Psoas muscle (tissue), 8 donors: ENCODE data around the gene POLR2J. TPM values are rescaled to one million over a fixed set of nuclear protein-coding genes. Genes with fewer than 3 reads are reported as not detected.
"Not testable (repeated sequence)": the region's sequence is repeated elsewhere in the genome, so short reads cannot be mapped to it uniquely, and the experiment has no call there.

Experiments
- ATAC-seq, 4 donors: fragments of 200-7000 bp; cut with Tn5 transposase; one replicate each; pipeline ENCODE4 v1.9.1; 2020; ENCODE audit warnings: moderate library complexity in 3 of 4, mild to moderate bottlenecking in 2 of 4
- DNase-seq, 2 donors: peaks; one replicate each; pipeline ENCODE4 v3.0.0-alpha.2; 2020
- H3K27ac ChIP-seq: fragments of 200-600 bp; one replicate; pipeline ENCODE4 v1.8.0; 2022
- H3K27me3 ChIP-seq, 3 donors: fragments of 200-600 bp in 1 of 3; one replicate each; pipeline versions ENCODE4 v1.6.1 to v1.8.0; 2013 to 2022; ENCODE audit warnings: low read length in 2 of 3, mild to moderate bottlenecking in 2 of 3, moderate library complexity in 1 of 3; ENCODE audit not compliant: insufficient read depth in 3 of 3
- H3K36me3 ChIP-seq, 2 donors: fragments of 200-600 bp in 1 of 2; one replicate each; pipeline versions ENCODE4 v1.6.1 to v1.8.0; 2013 to 2022; ENCODE audit warnings: low read depth in 1 of 2, mild to moderate bottlenecking in 1 of 2, moderate library complexity in 1 of 2; ENCODE audit not compliant: insufficient read depth in 1 of 2
- H3K4me1 ChIP-seq: fragments of 200-600 bp; one replicate; pipeline ENCODE4 v1.8.0; 2022
- H3K4me3 ChIP-seq: fragments of 200-600 bp; one replicate; pipeline ENCODE4 v1.8.0; 2022; ENCODE audit warnings: mild to moderate bottlenecking
- H3K9me3 ChIP-seq: fragments of 200-600 bp; one replicate; pipeline ENCODE4 v1.8.0; 2022
- WGBS, 3 donors: extraction: QIAGEN DNeasy Blood & Tissue Kit; methylation state at CpG; one replicate each; pipeline versions ENCODE4 v1.1.6 to v1.1.7; 2013; 5-methylcytosine and 5-hydroxymethylcytosine counted together
- intact Hi-C, 2 donors: fragments of 100-400 bp; cut with DNase I; formaldehyde crosslinking; loops; one replicate each; pipeline versions ENCODE4 v1.11.0 to v1.14.2; 2022
- polyA plus RNA-seq, 3 donors: library from polyadenylated mRNA; stranded (reverse); fragments of 200-250 nt; gene quantifications; one replicate each; pipeline ENCODE4 v1.2.3, GENCODE V29; 2013
- total RNA-seq, 4 donors: library from RNA; stranded (reverse); fragmentation: NEBNext Ultra II Directional in 2 of 4; extraction: Animal tissue kit (Norgen Biotek cat#: 25700) in 2 of 4; gene quantifications; one replicate each; pipeline versions ENCODE4 v1.2.1 to v1.2.4, GENCODE V29; 2021 to 2023
- TF ChIP-seq, protein P1 (sequence below): fragments of 200-600 bp; IDR thresholded peaks from one replicate; pipeline ENCODE4 v1.8.0; 2022; ENCODE audit warnings: antibody characterized with exemption
- donor health status: healthy with polysubstance abuse.
- donor health status: DM: no; HTN: no; CAD: no; lungs with moderate emphysema.
- donor health status: Bipolar disorder and iron deficiency.
- donor health status: healthy.
- donor health status: DM: yes; HTN: yes; CAD: no.
- donor health status: DM: no; HTN: no; CAD: no.
- donor health status: DM: no; HTN: no; CAD: no.
- donor health status: DM: yes; HTN: yes; CAD: no.

POLR2J gene
- total and polyA plus RNA-seq, 7 donors = 55.9 to 229 (median 101) TPM

DNA sequence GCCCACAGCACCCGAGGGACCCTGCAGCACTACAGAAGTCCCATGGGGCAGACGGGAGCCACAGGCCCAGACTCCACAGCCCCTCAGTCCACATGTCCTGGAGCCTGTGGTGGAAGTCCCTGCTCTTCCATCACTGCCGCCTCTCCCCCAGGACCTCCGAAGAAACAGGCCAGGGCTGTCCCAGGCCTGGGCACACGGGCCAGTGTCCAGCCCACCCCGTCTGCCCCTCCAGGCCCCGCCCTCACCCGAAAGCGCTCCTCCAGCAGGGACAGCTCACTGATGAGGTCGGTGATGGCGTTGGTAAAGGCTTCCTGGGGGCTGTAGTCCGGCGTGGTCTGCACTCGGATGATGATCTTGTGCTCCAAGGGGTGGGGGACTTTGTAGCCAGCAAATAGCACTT, 4.6 kb downstream of the POLR2J start:
- peaks cover 6 to 28% of the 10 kb centered on the region in 2 donors for H3K36me3 ChIP-seq
- 65 to 79% (median 66%) methylated on average over 8 to 11 of the region's 14 CpGs for WGBS, 3 donors
- H3K9me3 ChIP-seq, intact Hi-C loops, H3K27ac ChIP-seq, H3K27me3 ChIP-seq, H3K4me3 ChIP-seq, ATAC-seq, H3K4me1 ChIP-seq: not testable (repeated sequence)
- peak; percentile 7 to 15 for DNase-seq

DNA sequence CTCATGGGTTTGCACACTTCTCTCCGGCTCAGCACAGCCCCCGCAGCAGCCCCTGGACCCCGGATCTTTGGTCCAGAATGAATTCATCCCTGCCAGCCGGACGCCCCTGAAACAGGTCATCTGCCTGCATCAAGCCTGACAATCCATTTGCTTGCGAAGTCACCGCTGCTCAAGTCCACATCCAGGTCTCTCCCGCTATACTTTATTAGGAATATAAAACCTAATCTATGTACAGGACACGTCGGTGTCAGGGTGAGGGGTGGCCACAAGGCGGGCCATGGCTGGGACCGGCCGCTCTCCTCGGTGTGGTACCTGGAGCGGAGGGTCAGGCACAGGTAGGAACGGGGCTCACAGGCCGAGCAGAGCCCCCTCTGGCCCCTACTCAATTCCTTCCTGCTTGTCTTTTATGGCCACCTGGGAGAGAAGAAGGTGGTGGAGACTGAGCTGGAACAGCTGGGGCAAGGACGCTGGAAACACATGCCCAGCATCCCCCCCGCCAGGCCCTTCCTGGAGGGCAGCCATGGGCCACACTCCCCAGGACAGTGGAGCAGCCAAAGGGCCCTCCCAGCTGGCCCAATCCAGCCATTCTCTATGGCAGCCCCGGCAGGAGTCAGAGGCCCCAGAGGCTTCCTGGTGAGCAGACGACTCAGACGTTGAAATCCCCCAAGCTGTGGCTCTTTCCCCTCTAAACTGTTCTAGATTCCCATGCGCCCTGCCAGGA, 5.3 kb downstream of the POLR2J start:
- H3K4me3 ChIP-seq = no peak overlapping the region
- DNase-seq (peak; percentile 20 to 66), ATAC-seq (peak in 3 of 4 donors; percentile 35 to 36 (median 36))
- H3K4me1 ChIP-seq = peaks cover 3% of the 10 kb centered on the region
- WGBS, 3 donors = 66 to 70% (median 68%) methylated on average over 22 to 23 of the region's 23 CpGs
- TF ChIP-seq, protein P1, sequence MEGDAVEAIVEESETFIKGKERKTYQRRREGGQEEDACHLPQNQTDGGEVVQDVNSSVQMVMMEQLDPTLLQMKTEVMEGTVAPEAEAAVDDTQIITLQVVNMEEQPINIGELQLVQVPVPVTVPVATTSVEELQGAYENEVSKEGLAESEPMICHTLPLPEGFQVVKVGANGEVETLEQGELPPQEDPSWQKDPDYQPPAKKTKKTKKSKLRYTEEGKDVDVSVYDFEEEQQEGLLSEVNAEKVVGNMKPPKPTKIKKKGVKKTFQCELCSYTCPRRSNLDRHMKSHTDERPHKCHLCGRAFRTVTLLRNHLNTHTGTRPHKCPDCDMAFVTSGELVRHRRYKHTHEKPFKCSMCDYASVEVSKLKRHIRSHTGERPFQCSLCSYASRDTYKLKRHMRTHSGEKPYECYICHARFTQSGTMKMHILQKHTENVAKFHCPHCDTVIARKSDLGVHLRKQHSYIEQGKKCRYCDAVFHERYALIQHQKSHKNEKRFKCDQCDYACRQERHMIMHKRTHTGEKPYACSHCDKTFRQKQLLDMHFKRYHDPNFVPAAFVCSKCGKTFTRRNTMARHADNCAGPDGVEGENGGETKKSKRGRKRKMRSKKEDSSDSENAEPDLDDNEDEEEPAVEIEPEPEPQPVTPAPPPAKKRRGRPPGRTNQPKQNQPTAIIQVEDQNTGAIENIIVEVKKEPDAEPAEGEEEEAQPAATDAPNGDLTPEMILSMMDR = no peak
- no peaks in the 10 kb centered on the region for H3K27me3 ChIP-seq
- H3K36me3 ChIP-seq = peaks cover 6 to 31% of the 10 kb centered on the region in 2 donors
- H3K9me3 ChIP-seq = no peaks in the 10 kb centered on the region
- H3K27ac ChIP-seq = peak overlapping the region; percentile 23
- intact Hi-C loops = no loop called here

DNA sequence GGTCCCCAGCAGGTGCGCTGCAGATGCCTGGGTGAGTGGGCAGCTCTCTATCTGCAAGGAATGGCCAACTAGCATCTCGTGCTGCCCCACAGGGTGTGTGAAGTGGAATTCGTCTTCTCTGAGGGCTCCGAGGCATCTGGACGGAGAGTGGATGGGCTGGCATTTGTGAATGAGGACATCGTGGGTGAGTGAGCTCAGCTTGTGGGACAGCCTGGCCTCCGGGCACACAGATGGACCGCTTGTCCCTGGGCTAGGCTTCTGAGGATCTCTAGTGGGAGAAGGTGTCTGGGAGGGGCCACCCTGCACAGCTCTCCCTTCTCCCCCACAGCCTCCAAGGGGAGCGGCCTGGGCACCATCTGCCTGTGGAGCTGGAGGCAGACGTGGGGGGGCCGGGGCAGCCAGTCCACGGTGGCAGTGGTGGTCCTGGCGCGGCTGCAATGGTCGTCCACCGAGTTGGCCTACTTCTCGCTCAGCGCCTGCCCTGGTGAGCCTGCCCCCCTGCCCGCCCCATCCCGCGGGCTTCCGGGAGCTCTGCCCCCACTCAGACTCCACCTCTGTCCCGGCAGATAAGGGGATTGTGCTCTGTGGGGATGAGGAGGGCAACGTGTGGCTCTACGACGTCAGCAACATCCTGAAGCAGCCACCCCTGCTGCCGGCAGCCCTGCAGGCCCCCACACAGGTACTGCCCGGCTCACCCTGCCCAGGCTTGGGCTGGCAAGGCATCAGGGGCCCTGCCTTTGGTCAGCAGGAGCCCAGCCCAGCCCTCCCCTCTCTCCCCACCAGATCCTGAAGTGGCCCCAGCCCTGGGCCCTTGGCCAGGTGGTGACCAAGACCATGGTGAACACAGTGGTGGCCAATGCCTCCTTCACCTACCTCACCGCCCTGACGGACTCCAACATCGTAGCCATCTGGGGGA, 6.3 kb downstream of the POLR2J start:
- TF ChIP-seq, protein P1 = no peak
- intact Hi-C loops = no loop called here
- no peaks in the 10 kb centered on the region for H3K9me3 ChIP-seq
- H3K4me1 ChIP-seq = peaks cover 3% of the 10 kb centered on the region
- H3K27me3 ChIP-seq = no peaks in the 10 kb centered on the region
- no peak overlapping the region for H3K4me3 ChIP-seq
- ATAC-seq = peak in 2 of 4 donors; percentile 2 to 8
- no peak overlapping the region for H3K27ac ChIP-seq
- DNase-seq = peak; percentile 22 to 54
- WGBS, 3 donors = 74 to 77% (median 76%) methylated on average over 25 to 31 of the region's 31 CpGs
- peaks cover 6 to 33% of the 10 kb centered on the region in 2 donors for H3K36me3 ChIP-seq

DNA sequence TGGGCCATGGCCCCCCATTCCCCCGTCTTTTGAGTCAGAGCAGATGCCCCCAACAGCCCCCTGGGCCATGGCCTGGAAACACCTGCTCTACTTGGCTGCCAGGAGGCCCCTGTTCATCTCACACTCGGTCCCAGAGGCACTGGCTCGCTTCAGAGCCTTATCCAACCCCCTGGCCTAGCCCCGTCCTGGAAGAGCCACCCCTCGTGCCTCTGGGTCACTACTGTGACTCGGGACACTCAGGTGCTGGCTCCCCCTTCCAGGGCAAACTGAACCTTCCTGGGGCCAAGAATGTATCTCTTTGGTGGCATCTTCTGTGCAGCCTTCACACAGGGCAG, 7.0 kb downstream of the POLR2J start:
- H3K27me3 ChIP-seq = no peaks in the 10 kb centered on the region
- H3K27ac ChIP-seq = no peak overlapping the region
- peaks cover 6 to 33% of the 10 kb centered on the region in 2 donors for H3K36me3 ChIP-seq
- WGBS, 3 donors = 61 to 69% (median 66%) methylated on average over 4 to 6 of the region's 6 CpGs
- DNase-seq = peak; percentile 9 to 43
- H3K4me3 ChIP-seq = no peak overlapping the region
- ATAC-seq = no peak
- TF ChIP-seq, protein P1 = no peak
- H3K9me3 ChIP-seq = no peaks in the 10 kb centered on the region
- H3K4me1 ChIP-seq = peaks cover 3% of the 10 kb centered on the region
- intact Hi-C loops = no loop called here
